HG03558 (cell line): ENCODE measurements around the gene SETBP1.
"Not testable (repeated sequence)": the region's sequence is repeated elsewhere in the genome, so short reads cannot be mapped to it uniquely, and the experiment has no call there.

ENCODE experiments used
- ATAC-seq: cut with Tn5 transposase; IDR thresholded peaks from one replicate; pipeline ENCODE4 v1.9.1; 2021; ENCODE audit warnings: moderate number of reproducible peaks; ENCODE audit not compliant: unreplicated experiment; ENCODE audit errors: extremely low read depth

Gene SETBP1

GRCh38 chr18:44782617-44783016 lies 101.9 kb downstream of the SETBP1 start:
- no peak for ATAC-seq

GRCh38 chr18:44783371-44783770 lies 102.7 kb downstream of the SETBP1 start:
- ATAC-seq: no peak

- no peak for ATAC-seq
Measured at GRCh38 chr18:44786257-44786656, 105.6 kb downstream of the SETBP1 start.

- peak; percentile 54 for ATAC-seq
Measured at GRCh38 chr18:44786688-44787087, 106.0 kb downstream of the SETBP1 start.

- ATAC-seq: no peak
Measured at GRCh38 chr18:44788334-44788733, 107.6 kb downstream of the SETBP1 start.

GRCh38 chr18:44789710-44790109 lies 109.0 kb downstream of the SETBP1 start:
- no peak for ATAC-seq

GRCh38 chr18:44790860-44791259 lies 110.2 kb downstream of the SETBP1 start:
- ATAC-seq: no peak

- ATAC-seq: no peak
Measured at GRCh38 chr18:44791520-44791919, 110.8 kb downstream of the SETBP1 start.

- ATAC-seq: no peak
Measured at GRCh38 chr18:44792456-44793061, 111.9 kb downstream of the SETBP1 start.

GRCh38 chr18:44793194-44793593 lies 112.5 kb downstream of the SETBP1 start:
- no peak for ATAC-seq

- ATAC-seq: no peak
Measured at GRCh38 chr18:44793685-44794084, 113.0 kb downstream of the SETBP1 start.

- ATAC-seq: no peak
Measured at GRCh38 chr18:44795241-44795640, 114.6 kb downstream of the SETBP1 start.

- ATAC-seq: no peak
Measured at GRCh38 chr18:44796429-44797428, 116.0 kb downstream of the SETBP1 start.

GRCh38 chr18:44798433-44799048 lies 117.9 kb downstream of the SETBP1 start:
- no peak for ATAC-seq

- peak; percentile 28 for ATAC-seq
Measured at GRCh38 chr18:44799382-44799906, 118.8 kb downstream of the SETBP1 start.

GRCh38 chr18:44799907-44800421 lies 119.3 kb downstream of the SETBP1 start:
- ATAC-seq: peak; percentile 46

GRCh38 chr18:44800766-44801165 lies 120.1 kb downstream of the SETBP1 start:
- ATAC-seq: not testable (repeated sequence)

- no peak for ATAC-seq
Measured at GRCh38 chr18:44801781-44802180, 121.1 kb downstream of the SETBP1 start.

- ATAC-seq: no peak
Measured at GRCh38 chr18:44802508-44802907, 121.8 kb downstream of the SETBP1 start.

GRCh38 chr18:44803019-44803650 lies 122.4 kb downstream of the SETBP1 start:
- no peak for ATAC-seq
